ENCODE results near the gene SEMA7A. TPM values are rescaled to one million over a fixed set of nuclear protein-coding genes. Genes with fewer than 3 reads are reported as not detected.

SEMA7A gene
- total RNA-seq, 4 donors from 2014 or later, result 31.8 to 35.6 (median 33.8) TPM

- H3K9me3 ChIP-seq, result no peaks in the 10 kb centered on the region
- WGBS, 2 donors, result 89 to 92% methylated on average over 11 of the region's 11 CpGs
- no peak overlapping the region for H3K27ac ChIP-seq
- DNase-seq (ENCODE audit: low spot score in 2 of 2), result no peak
- no peak for TF ChIP-seq POLR2A (IDR thresholded peaks at IDR 0.05)
- no peak for TF ChIP-seq EP300 (IDR thresholded peaks at IDR 0.05)
- no peak for TF ChIP-seq CTCF (IDR thresholded peaks at IDR 0.05)
- peaks cover 0 to 10% (median under 1%) of the 10 kb centered on the region in 4 donors for H3K4me1 ChIP-seq
- H3K4me3 ChIP-seq, result no peak overlapping the region
- H3K27me3 ChIP-seq, result no peaks in the 10 kb centered on the region
- H3K36me3 ChIP-seq, result no peaks in the 10 kb centered on the region
These were observed 39.5 kb downstream of the SEMA7A start for GRCh38 chr15:74394090-74394846.

DNA sequence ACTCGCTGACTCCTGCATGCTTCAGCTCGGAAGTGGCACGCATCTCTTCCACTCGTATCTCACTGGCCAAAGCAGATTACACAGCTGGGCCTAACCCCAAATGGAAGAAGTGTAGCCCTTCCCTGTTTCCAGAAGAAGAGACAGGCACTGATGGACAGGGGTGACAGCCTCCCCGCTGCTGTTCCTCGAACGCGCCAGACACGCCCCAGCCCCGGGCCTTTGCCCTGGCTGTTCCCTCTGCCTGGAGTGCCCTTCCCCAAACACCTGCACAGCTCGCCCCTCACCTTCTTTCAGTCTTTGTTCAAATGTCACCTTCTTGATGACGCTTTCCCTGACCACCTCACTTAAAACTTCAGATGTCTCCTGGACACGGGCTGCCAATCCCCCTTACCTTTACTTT lies 40.3 kb downstream of the SEMA7A start:
- H3K4me3 ChIP-seq, result no peak overlapping the region
- 91 to 93% methylated on average over 13 of the region's 13 CpGs for WGBS, 2 donors
- H3K27ac ChIP-seq, result no peak overlapping the region

GRCh38 chr15:74392902-74393301 lies 40.9 kb downstream of the SEMA7A start:
- Histone ChIP-seq H3K36me3 (no peaks in the 10 kb centered on the region), H3K27me3 (no peaks in the 10 kb centered on the region), H3K4me3 (no peak overlapping the region), H3K4me1 (peaks cover 0 to 10% (median 0%) of the 10 kb centered on the region in 4 donors), H3K27ac (no peak overlapping the region), H3K9me3 (no peaks in the 10 kb centered on the region)
- 80 to 84% methylated on average over 7 of the region's 7 CpGs for WGBS, 2 donors
- DNase-seq (ENCODE audit: low spot score in 2 of 2), result no peak
- no peak for TF ChIP-seq CTCF (IDR thresholded peaks at IDR 0.05)
- no peak for TF ChIP-seq POLR2A (IDR thresholded peaks at IDR 0.05)
- TF ChIP-seq EP300 (IDR thresholded peaks at IDR 0.05), result no peak

More for the DNA sequence above, 40.3 kb downstream of the SEMA7A start:
- H3K27me3 ChIP-seq, result no peaks in the 10 kb centered on the region
- H3K4me1 ChIP-seq, result peaks cover 0 to 10% (median 0%) of the 10 kb centered on the region in 4 donors
- no peaks in the 10 kb centered on the region for H3K36me3 ChIP-seq
- no peak for DNase-seq (ENCODE audit: low spot score in 2 of 2)
- TF ChIP-seq POLR2A (IDR thresholded peaks at IDR 0.05) (no peak), EP300 (IDR thresholded peaks at IDR 0.05) (no peak), CTCF (IDR thresholded peaks at IDR 0.05) (no peak)
- H3K9me3 ChIP-seq, result no peaks in the 10 kb centered on the region

DNA sequence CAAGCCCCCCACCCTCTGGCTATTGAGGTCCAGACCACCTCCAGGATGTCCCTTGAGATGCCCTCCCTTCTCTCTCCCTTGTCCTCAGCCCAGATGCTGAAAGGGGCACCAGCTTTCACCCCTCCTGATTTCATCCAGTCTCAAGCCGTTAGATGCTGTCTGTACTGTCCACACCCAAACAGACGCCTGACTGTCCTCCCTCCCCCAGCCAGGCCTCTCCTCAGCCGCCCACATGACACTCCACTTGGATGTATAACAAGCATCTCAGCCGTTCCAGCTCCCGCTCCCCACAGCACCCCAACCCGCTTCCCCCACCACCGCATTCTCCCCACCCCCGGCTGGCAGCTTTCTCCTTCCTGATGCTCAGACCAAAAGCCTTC lies 41.3 kb downstream of the SEMA7A start:
- WGBS, 2 donors, result 18 to 24% methylated on average over 8 of the region's 8 CpGs
- Histone ChIP-seq H3K4me3 (no peak overlapping the region), H3K36me3 (no peaks in the 10 kb centered on the region), H3K27me3 (no peaks in the 10 kb centered on the region), H3K4me1 (peaks cover 0 to 10% (median 0%) of the 10 kb centered on the region in 4 donors), H3K9me3 (no peaks in the 10 kb centered on the region), H3K27ac (no peak overlapping the region)
- TF ChIP-seq EP300 (IDR thresholded peaks at IDR 0.05) (no peak), CTCF (IDR thresholded peaks at IDR 0.05) (no peak), POLR2A (IDR thresholded peaks at IDR 0.05) (no peak)
- no peak for DNase-seq (ENCODE audit: low spot score in 2 of 2)

DNA sequence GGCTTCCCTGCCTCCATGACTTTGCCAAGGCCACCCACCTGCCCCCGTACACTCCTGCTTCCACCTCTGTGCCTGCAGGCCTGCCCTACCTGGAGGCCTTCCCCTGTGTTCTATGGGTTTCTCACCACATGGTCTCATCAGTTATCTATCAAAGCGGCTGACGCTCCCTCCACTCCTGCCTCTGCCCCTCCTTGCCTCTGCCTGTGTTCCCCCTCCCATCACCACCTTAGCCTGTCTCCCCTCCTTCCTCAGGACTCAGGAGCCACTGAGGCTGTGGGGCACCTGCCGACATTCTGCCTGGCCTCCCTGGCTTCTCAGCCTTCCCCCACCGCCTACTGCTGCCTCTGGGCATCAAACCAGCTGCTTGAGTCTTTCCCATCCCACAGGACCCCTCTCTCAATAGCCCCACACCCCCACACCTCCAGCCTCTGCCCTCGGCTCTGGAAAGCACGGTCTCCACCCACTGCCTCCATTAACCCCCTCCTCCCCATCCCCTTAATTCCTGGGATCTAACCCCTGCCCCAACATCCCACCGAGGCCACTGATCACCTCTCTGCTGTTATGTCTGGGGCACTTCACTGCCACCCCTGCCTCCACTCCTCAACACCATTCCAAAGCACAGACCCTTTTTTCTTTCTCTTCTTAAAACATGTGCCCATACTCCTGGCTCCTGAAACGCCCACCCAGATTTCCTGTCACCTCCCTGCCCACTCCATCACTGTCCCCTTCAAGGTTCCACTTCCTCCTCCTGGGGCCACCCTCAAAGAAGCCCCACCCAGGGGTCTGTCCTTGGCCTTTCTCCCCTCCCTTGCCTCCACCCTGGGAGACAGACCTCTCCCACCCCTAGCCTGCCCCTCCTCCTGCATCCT lies 41.9 kb downstream of the SEMA7A start:
- peaks cover 0 to 10% (median 0%) of the 10 kb centered on the region in 4 donors for H3K4me1 ChIP-seq
- TF ChIP-seq CTCF (IDR thresholded peaks at IDR 0.05) (no peak), POLR2A (IDR thresholded peaks at IDR 0.05) (no peak), EP300 (IDR thresholded peaks at IDR 0.05) (no peak)
- H3K4me3 ChIP-seq, result no peak overlapping the region
- no peaks in the 10 kb centered on the region for H3K36me3 ChIP-seq
- DNase-seq (ENCODE audit: low spot score in 2 of 2), result no peak
- WGBS, 2 donors, result 63 to 66% methylated on average over 9 of the region's 9 CpGs
- H3K27ac ChIP-seq, result no peak overlapping the region
- H3K9me3 ChIP-seq, result no peaks in the 10 kb centered on the region
- no peaks in the 10 kb centered on the region for H3K27me3 ChIP-seq

Data from tibial nerve (tissue), 4 donors.